Left lung (tissue), 10 donors: ENCODE data around the gene UBE2C. TPM values are rescaled to one million over a fixed set of nuclear protein-coding genes. Genes with fewer than 3 reads are reported as not detected.
"Not testable (repeated sequence)": the region's sequence is repeated elsewhere in the genome, so short reads cannot be mapped to it uniquely, and the experiment has no call there.

Source experiments
- ATAC-seq: fragments of 200-7000 bp; cut with Tn5 transposase; one replicate; pipeline ENCODE4 v1.9.1; 2020; ENCODE audit warnings: moderate library complexity
- DNase-seq, 4 donors: peaks; one replicate each; pipeline ENCODE4 v3.0.0-alpha.2; 2013 to 2020
- H3K27ac ChIP-seq, 2 donors: fragments of 200-600 bp; sonication (generic) in 1 of 2; one replicate each; pipeline versions ENCODE4 v1.5.0 to v1.8.0; 2020 to 2021
- H3K27me3 ChIP-seq, 2 donors: fragments of 200-600 bp; sonication (generic) in 1 of 2; one replicate each; pipeline versions ENCODE4 v1.5.0 to v1.8.0; 2020 to 2021
- H3K36me3 ChIP-seq, 2 donors: fragments of 200-600 bp; sonication (generic) in 1 of 2; one replicate each; pipeline versions ENCODE4 v1.5.0 to v1.8.0; 2020 to 2021
- H3K4me1 ChIP-seq, 2 donors: fragments of 200-600 bp; one replicate each; pipeline ENCODE4 v1.8.0; 2021
- H3K4me3 ChIP-seq, 2 donors: fragments of 200-600 bp; sonication (generic) in 1 of 2; one replicate each; pipeline versions ENCODE4 v1.5.0 to v1.8.0; 2020 to 2021; ENCODE audit warnings: mild to moderate bottlenecking in 1 of 2
- H3K9me3 ChIP-seq, 2 donors: fragments of 200-600 bp; sonication (generic) in 1 of 2; one replicate each; pipeline versions ENCODE4 v1.5.0 to v1.8.0; 2020 to 2021
- CTCF ChIP-seq, 2 donors: fragments of 200-600 bp; sonication (generic) in 1 of 2; IDR thresholded peaks; one replicate each; pipeline versions ENCODE4 v1.5.0 to v1.8.0; 2021; ENCODE audit warnings: antibody characterized with exemption in 2 of 2
- intact Hi-C, 2 donors: fragments of 100-400 bp; cut with DNase I; formaldehyde crosslinking; loops; one replicate each; pipeline versions ENCODE4 v1.11.2 to v1.14.2; 2022
- polyA plus RNA-seq, 6 donors: library from polyadenylated mRNA; unstranded; fragments of 120-200 nt; gene quantifications; one replicate each; pipeline ENCODE4 v1.2.1, GENCODE V29; 2013; ENCODE audit not compliant: insufficient read length in 6 of 6
- total RNA-seq, 2 donors: library from RNA; stranded (reverse); fragmentation: NEBNext Ultra II Directional; extraction: Animal tissue kit (Norgen Biotek cat#: 25700); gene quantifications; one replicate each; pipeline ENCODE4 v1.2.1, GENCODE V29; 2021
- donor health status: DM: no; HTN: yes; CAD: no.
- donor health status: DM: no; HTN: no; CAD: no.

Gene UBE2C
- total and polyA plus RNA-seq, 8 donors = 5.9 to 99.2 (median 49.8) TPM

- peak; percentile 4 for ATAC-seq
- DNase-seq = no peak
- peak overlapping the region; percentile 5 to 53 for H3K27ac ChIP-seq
These were observed 28.7 kb upstream of the UBE2C start for GRCh38 chr20:45783656-45784294.

GRCh38 chr20:45788351-45788750, 24.1 kb upstream of the UBE2C start:
- intact Hi-C loops = no loop called here
- Histone ChIP-seq H3K27me3 (no peaks in the 10 kb centered on the region), H3K4me3 (no peak overlapping the region), H3K36me3 (no peaks in the 10 kb centered on the region), H3K27ac (no peak overlapping the region), H3K9me3 (no peaks in the 10 kb centered on the region), H3K4me1 (peaks cover 14 to 30% of the 10 kb centered on the region in 2 donors)
- no peak for TF ChIP-seq CTCF (IDR thresholded peaks at IDR 0.05)
- DNase-seq = no peak
- no peak for ATAC-seq

More at GRCh38 chr20:45783656-45784294, 28.7 kb upstream of the UBE2C start:
- Histone ChIP-seq H3K9me3 (no peaks in the 10 kb centered on the region), H3K4me3 (no peak overlapping the region), H3K27me3 (no peaks in the 10 kb centered on the region), H3K4me1 (peaks cover 26 to 32% of the 10 kb centered on the region in 2 donors), H3K36me3 (no peaks in the 10 kb centered on the region)
- TF ChIP-seq CTCF (IDR thresholded peaks at IDR 0.05) = no peak
- intact Hi-C loops = no loop called here

GRCh38 chr20:45792317-45793118, 19.9 kb upstream of the UBE2C start:
- peak overlapping the region; percentile 88 to 99 for H3K27ac ChIP-seq
- ATAC-seq (peak; percentile 38), DNase-seq (peak in 1 of 4 donors; percentile 56)
- no peaks in the 10 kb centered on the region for H3K9me3 ChIP-seq
- H3K4me1 ChIP-seq = peaks cover 7 to 24% of the 10 kb centered on the region in 2 donors
- TF ChIP-seq CTCF (IDR thresholded peaks at IDR 0.05) = no peak
- peak overlapping the region; percentile 79 to 89 for H3K4me3 ChIP-seq
- no peaks in the 10 kb centered on the region for H3K27me3 ChIP-seq
- peaks cover 0 to 41% of the 10 kb centered on the region in 2 donors for H3K36me3 ChIP-seq
- intact Hi-C loops = no loop called here

- Histone ChIP-seq H3K27ac (no peak overlapping the region), H3K4me3 (no peak overlapping the region), H3K9me3 (no peaks in the 10 kb centered on the region), H3K27me3 (no peaks in the 10 kb centered on the region), H3K36me3 (peaks cover 0 to 50% of the 10 kb centered on the region in 2 donors), H3K4me1 (peaks cover 7 to 30% of the 10 kb centered on the region in 2 donors)
- no peak for TF ChIP-seq CTCF (IDR thresholded peaks at IDR 0.05)
- intact Hi-C loops = no loop called here
- DNase-seq (no peak), ATAC-seq (no peak)
These were observed 15.9 kb upstream of the UBE2C start for GRCh38 chr20:45796337-45797065.

GRCh38 chr20:45797510-45797909, 14.9 kb upstream of the UBE2C start:
- ATAC-seq, H3K27me3 ChIP-seq, H3K9me3 ChIP-seq, DNase-seq, H3K4me3 ChIP-seq, intact Hi-C loops, H3K27ac ChIP-seq: not testable (repeated sequence)
- peaks cover 7 to 28% of the 10 kb centered on the region in 2 donors for H3K4me1 ChIP-seq
- peaks cover 0 to 60% of the 10 kb centered on the region in 2 donors for H3K36me3 ChIP-seq

GRCh38 chr20:45797955-45798354, 14.5 kb upstream of the UBE2C start:
- peaks cover 2 to 24% of the 10 kb centered on the region in 2 donors for H3K4me1 ChIP-seq
- H3K36me3 ChIP-seq = peaks cover 0 to 65% of the 10 kb centered on the region in 2 donors
- intact Hi-C loops, H3K4me3 ChIP-seq, H3K27ac ChIP-seq, ATAC-seq, H3K9me3 ChIP-seq, H3K27me3 ChIP-seq, DNase-seq: not testable (repeated sequence)
